ENCODE measurements around the gene AKT1.
"Not testable (repeated sequence)": the region's sequence is repeated elsewhere in the genome, so short reads cannot be mapped to it uniquely, and the experiment has no call there.

Gene AKT1

GRCh38 chr14:104794993-104795780 lies at the start of gene AKT1:
TSS of gene AKT1 (minus strand) at chr14:104795748. CDS start at chr14:104792643, 3,105 bp downstream.
- no peak for DNase-seq

DNA sequence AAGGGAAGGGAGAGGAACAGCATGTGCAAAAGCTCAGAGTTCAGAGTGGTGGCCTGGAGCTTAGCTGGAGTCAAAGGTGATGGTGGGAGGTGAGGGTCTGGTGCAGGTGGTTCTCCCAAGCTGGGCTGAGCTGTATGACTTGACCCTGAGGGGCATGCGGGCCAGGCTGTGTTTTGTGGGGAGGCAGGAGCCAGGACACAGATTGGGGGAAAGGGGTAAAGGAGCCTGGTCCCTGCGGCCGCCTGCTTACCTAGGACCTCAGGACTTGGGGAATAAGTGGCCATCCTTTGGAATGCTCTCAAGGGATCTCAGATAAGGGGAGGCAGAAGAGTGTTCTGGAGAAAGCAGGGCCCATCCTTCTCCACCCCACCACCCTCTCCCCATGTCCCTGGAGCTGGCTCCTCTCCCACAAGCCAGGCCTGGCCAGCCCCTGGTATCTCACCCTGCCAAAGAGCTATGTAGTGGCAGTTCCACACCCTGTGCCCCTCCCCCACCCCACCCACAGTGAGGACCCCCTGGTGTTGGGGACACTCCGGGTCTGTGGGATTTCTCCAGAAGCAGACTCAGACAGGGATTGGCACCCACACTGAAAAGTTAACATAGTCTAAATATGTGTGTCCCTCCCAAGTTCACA lies 49.6 kb upstream of the AKT1 start:
- no peak for DNase-seq

DNA sequence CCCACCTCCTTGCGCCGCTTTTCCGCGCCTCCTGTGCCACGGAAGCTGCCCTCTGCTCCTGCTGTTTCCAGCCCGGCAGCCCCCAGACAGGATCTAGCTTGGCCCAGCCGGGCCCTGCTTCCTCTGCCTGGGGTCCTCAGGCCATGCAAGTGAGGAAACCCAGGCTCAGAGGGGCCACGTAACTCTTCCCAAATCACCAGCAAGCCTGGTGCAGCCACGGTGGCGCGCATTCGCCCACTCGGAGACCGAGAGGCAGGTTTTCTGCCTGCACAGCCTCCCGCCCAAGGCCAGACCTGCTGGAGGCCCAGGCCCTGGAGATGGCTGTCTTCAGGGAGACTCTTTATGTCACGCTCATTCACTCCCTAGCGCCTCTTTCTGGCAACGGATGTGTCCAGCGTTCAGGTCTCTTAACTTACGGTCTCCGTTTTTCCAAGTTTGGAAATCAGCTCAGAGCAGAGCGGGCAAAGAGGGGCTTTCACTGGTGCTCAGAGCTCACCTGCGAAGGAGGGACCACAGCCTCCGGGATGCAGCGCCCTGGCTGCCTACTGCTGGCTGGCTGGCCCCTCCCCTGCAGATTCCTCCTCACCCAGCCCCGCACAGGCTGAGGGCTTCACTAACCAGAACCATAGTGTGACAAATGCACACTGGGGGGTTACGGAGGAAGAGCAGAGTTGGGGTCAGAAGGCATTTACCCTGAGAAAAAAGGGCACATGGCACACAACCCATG lies 48.9 kb upstream of the AKT1 start:
- no peak for DNase-seq

GRCh38 chr14:104843442-104844305 lies 48.1 kb upstream of the AKT1 start:
- no peak for DNase-seq

DNA sequence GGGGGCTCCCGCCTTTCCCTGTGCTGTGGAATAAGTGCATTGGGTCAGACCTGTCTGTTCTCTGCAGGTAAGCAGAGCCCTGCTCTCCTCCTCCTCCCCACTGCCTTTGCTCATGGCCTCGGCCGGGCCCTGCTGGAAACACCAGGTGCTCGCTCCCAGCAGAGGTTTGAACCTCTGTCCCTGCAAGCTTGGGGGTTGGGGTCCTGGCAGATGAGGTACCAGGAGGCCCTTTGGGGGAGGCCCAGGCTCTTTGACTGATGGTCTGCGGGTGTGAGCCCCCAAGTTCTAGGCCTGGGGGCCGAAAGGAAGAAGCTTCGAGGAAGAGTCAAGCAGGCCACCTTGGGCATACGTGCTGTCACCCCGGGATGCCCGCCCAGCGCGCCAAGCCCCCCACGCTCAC lies 47.5 kb upstream of the AKT1 start:
- no peak for DNase-seq

DNA sequence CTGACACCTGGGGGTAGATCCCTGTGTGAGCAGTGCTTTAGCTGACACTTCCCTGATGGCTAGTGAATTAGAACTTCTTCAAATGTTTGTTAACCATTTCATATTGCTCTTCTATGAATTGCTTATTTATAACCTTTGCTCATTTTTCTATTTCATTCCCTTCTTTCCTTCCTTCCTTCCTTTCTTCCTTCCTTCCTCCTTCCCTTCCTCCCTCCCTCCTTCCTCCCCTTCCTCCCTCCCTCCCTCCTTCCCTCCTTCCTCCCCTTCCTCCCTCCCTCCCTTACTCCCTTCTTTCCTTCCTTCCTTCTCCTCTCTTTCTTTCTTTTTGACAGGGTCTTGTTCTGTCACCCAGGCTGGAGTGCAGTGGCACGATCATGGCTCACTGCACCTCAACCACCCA lies 46.2 kb upstream of the AKT1 start:
- no peak for DNase-seq

DNA sequence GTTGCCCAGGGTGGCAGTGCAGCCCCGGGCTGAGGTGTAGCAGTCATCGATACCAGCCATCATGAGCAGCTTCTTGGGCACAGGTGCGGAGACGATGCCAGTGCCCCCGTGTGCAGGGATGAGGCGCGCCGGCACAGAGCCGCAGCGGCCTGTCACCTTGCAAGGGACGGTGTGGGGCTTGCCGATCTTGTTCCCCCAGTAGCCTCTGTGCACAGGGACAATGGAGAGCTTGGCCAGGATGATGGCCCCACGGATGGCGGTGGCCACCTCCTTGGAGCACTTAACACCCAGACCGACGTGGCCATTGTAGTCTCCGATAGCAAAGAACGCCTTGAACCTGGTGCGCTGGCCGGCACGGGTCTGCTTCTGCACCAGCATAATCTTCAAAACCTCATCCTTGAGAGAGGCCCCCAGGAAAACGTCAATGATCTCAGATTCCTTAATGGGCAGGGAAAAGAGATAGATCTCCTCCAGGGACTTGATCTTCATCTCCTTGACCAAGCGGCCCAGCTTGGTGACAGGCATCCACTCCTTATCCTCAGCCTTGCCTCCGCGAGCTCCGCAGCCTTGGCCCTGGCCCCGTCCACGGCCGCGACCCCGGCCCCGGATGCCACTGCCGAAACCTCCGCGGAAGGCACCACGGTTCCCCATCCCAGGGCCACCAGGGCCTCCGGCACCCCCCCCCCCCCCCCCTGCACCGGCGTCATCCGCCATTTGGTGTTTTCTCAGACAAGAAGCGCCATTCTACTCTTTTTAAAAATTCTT lies 40.8 kb upstream of the AKT1 start:
- DNase-seq, result not testable (repeated sequence)

DNA sequence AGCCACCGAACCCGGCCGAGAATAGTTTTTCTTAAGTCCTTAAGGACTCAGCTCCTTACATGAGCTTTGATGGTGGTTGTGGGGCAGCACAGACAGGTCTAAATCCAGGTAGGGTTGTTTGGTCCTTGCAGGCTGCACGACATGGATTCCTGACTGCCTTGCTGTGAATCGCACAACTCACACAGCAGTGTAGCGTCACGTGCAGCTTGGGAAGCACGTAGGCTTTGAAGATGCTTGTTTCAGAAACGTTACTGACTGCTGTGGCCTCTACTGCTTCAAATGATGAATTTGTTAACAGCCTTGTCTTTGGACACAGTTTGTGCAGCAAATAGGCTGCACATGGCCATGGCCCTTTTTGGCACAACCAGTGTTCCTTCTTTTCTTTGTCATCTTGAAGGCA lies 35.2 kb upstream of the AKT1 start:
- DNase-seq, result no peak

GRCh38 chr14:104827177-104828055 lies 31.9 kb upstream of the AKT1 start:
- DNase-seq, result peak; percentile 11

GRCh38 chr14:104826861-104827176 lies 31.3 kb upstream of the AKT1 start:
- no peak for DNase-seq

GRCh38 chr14:104826189-104826860 lies 30.8 kb upstream of the AKT1 start:
- DNase-seq, result peak; percentile 53

DNA sequence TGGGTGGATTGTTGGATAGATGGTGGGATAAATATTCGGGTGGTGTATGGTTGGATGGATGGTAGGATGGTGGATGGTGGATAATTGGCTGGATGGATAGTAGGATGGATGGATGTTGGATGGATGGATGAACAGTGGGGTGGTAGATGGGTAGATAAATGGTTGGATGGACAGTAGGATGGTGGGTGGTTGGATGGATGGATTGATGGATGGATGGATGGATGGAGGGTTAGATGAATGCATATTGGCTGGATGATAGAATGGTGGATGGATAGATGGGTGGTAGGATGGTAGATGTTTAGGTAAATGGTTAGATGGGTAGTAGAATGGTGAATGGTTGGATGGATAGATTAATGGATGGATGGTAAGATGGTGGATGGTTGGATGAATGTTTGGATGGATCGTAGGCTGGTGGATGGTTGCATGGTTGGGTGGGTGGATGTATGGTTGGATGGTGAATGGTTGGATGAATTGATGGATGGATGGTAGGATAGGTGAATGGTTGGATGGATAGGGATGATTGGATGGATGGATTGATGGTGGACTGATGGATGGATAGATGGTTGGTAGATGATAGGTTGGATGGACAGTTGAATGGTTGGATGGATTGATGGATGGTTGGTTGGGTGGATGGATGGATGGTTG lies 28.9 kb upstream of the AKT1 start:
- no peak for DNase-seq

DNA sequence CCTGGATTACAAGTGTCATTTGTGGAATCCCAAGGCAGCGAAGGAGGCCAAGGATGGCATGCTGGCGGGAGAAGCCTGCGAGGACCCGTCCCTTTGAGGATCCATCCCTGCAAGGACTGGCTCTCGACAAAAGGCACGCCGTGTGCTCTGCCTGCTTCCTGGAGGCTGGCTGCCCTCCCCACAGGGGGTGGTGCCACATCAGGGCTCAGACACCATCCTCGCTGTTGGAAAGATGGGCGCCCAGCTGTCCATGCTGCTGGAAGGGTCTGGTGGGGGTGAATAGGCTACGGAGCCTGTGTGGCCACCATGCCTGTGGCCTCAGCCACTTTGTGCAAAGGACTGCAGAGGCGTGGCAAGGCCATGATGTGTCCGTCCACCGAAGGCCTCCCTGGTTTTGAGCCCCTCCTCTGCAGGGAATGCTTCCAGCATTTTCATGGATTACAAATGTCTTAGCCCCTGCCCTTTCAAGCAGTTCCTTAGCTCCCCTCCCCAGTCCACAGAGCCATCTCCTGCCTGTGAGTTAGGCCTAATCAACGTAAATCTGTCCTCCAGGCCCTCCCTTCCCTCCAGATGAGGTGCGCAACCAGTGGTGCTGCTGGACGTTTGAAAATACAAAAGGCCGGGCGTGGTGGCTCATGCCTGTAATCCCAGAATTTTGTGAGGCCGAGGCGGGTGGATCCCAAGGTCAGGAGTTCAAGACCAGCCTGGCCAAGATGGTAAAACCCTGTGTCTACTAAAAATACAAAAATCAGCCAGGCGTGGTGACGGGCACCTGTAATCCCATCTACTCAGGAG lies 27.5 kb upstream of the AKT1 start:
- DNase-seq, result no peak

DNA sequence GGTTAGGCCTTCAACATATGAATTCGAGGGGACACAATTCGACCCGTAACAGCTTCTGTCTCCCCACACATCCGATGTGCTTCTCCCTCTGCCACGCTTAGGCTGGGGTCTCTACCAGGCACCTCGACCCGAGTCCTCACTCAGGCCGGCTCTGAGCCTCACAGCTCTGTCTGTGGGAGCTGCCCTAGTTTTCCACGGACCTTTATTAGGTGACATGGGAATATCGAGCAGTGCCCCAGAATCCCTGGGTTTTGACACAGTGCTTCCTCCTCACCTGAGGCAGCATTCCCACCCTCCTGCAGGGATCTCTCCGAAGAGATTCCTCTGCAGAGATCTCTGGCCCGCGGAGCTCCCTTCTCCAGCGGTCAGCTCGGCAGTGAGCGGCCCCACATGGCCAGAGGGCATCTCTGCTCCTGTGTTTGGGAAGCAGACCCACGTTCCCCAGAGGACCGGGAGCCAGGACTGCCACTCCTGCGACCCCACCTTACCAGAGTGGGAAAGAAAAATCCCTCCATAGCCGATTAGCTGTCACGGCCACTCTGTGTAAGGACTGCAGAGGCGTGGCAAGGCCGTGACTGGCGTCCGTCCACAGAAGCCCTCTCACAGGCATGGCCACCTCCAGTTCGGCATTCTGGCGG lies 26.5 kb upstream of the AKT1 start:
- DNase-seq, result no peak

DNA sequence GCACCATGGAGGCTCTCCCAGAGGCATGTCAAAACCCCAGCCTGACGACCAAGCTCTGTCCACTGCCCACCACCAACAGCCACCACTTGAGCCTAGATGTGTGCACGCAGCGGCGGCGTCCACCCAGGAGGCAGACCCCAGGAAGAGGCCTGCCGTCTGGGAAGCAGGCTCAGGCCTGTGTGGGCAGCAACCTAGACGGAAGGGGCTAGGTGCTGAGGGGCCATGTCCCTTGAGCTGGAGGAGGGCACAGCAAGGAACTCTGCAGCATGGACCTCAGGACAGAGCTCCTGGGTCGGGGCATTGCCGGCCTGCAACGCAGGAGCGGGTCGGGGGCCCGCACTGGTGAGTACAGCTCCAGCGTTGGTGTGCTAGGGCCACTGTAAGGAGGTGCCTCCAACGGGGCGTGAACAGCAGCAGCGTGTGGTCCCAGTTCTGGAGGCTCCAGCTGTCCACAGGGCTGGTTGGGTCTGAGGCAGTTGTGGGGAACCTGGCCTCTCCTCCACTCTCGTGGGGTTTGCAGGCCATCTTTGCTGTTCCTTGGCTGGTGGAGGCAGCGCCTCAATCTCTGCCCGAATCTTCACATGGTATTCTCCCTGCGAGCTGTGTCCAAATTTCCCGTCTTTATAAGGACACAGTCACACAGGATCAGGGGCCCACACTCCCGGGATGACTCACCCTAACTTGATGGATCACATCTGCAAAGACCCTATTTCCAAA lies 25.8 kb upstream of the AKT1 start:
- no peak for DNase-seq

DNA sequence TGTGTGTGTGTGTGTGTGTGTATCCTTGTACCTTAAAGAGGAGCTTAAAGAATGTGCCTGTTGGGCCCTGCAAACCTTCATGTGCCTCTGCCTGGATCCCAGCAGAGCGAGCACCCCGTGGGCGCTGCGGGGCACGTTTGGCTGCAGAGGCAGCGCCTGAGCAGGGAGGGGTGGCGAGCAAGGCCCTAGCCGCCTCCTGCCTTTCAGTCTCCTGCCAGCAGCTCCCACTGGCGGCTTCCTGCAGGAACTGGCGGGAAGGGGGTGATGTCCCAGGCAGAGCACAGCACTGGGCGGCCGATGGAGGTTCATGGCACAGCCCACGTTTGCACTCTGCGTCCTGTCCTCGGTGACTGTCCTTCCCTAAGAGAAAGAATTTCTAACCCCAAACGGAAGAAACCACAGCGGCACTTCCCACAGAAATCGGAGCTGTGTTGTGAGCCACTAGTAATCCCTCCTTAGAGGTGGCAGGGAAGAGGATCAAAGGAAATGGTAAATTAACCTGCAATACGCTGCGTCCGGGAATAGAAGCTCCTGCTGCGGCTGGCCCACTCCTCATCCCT lies 25.2 kb upstream of the AKT1 start:
- no peak for DNase-seq

DNA sequence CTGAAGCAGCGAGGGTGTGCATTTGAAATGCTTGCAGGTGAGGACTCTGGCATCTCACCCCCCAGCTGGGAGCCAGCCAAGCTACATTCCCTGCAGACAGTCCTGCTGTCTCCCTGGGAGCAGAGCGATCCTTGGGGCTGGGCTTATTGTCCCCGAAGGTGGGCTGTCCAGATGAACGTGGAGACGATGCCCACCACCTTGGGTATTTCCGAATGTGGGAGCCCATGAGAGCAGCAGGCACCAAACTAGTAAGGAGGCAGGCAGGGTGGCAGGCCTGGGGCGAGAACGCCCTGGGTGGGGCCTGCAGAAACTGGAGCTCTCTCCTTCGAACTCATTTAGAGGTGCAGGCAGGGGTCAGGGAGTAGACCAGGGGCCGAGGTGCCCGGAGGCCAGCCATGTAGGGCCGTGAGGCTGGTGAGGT lies 23.8 kb upstream of the AKT1 start:
- DNase-seq, result no peak

GRCh38 chr14:104818714-104819161 lies 23.2 kb upstream of the AKT1 start:
- no peak for DNase-seq
